HG03575 (cell line): ENCODE results near the gene FEM1C.

Experiments used
- ATAC-seq: cut with Tn5 transposase; IDR thresholded peaks from one replicate; pipeline ENCODE4 v1.9.1; 2021; ENCODE audit not compliant: unreplicated experiment, insufficient number of reproducible peaks, low FRiP score; ENCODE audit errors: extremely low read depth

The FEM1C gene

DNA sequence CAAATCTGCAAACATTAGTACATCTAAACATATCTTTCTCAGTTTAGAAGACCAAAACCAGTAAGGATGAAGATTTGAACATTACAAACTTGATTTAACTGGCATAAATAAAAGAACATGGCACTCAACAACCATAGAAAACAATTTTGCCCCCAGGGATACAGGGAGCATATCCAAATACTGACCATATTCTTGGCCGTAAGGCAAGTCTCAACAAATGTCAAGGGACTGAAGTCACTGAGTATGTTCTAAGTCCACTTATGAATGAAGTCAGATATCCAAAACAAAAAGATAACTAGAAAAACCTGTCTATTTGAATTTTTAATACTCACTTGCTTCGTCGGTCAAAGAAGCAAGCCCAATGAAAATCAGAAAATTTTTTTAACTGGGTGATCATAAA, 14.1 kb downstream of the FEM1C start:
- ATAC-seq, result no peak

- no peak for ATAC-seq
Observed at GRCh38 chr5:115526604-115527003, 18.0 kb downstream of the FEM1C start.

GRCh38 chr5:115524199-115524847, 20.3 kb downstream of the FEM1C start:
- no peak for ATAC-seq

DNA sequence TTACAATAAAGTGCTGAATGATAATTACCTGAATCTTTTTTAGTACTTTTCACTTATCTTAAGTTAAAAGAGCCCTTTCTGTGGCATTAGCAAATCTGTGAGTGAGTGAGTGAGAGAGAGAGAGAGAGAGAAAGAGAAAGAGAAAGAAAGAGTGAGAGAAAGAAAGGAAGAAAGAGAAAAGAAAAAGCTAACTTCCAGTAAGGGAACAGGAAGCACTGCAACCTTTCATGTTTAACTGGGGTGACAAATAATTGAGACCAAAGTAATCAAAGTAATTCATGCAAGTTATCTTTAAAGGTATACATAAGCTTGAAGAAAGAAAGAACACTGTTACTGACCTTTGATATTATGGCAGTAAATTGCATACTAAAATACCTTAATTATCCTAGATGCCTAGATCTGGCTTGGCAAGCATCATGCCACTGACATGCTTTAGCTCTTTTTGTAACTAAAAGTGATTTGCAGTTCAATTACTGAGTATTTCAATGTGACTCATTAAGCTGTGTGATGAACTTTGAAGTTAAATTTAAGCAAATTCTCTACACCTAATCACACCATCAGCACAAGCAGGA, 21.7 kb downstream of the FEM1C start:
- ATAC-seq, result no peak

- no peak for ATAC-seq
Observed at GRCh38 chr5:115520191-115520590, 24.4 kb downstream of the FEM1C start.

DNA sequence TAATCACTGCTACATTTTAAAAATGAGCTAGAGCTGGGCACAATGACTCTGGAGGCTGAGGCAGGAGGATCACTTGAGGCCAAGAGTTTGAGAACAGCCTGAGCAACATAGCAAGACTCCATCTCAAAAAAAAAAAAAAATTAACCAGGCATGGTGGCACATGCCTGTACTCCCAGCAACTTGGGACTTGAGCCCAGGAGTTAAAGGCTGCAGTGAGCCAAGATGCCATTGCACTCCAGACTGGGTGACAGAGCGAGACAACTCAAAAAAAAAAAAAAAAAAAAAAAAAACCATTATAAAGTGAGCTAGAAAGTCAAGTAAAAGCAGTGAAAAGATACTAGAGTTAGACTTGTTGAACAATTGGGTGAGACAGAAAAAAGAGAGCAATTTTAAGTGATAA, 28.2 kb downstream of the FEM1C start:
- no peak for ATAC-seq

DNA sequence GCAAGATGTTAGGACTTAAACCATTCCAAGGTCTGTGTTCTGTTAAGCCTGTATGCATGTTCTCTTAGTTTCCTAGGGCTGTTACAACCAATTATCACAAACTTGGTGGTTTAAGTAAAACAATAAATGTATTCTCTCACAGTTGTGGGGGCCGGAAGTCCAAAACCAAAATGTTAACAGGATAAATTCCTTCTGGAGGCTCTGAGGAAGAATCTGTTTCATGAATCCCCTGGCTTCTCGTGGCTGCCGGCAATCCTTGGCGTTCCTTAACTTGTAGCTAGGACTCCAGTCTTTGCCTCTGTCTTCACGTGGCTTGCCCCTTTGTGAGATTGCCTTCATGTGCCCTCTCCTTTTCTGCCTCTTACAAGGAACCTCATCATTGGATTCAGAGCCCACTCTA, 30.4 kb downstream of the FEM1C start:
- no peak for ATAC-seq

GRCh38 chr5:115511632-115512031, 32.9 kb downstream of the FEM1C start:
- ATAC-seq, result no peak

- no peak for ATAC-seq
Observed at GRCh38 chr5:115510145-115510645, 34.4 kb downstream of the FEM1C start.

DNA sequence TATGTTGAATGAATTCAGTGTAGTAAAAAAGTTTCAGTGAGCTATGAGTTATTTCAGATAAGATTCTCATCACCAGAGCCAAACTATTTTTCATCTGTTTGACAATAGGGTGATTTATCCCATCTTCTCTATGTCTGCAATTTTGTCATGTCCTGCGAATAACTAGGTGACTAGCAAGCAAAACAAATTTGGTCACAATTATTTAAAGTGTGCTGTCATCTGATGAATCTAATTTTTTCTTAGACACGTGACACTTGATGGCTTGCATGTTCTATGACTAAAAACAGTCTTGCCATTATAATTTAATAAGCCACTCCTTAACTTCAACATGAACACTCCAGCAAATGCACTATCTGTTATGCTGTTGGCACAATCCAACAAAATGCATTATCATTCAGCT, 35.0 kb downstream of the FEM1C start:
- no peak for ATAC-seq

- ATAC-seq, result no peak
Observed at GRCh38 chr5:115507681-115508080, 36.9 kb downstream of the FEM1C start.

GRCh38 chr5:115503420-115503819, 41.2 kb downstream of the FEM1C start:
- ATAC-seq, result no peak

GRCh38 chr5:115501464-115502210, 42.9 kb downstream of the FEM1C start:
- ATAC-seq, result no peak

GRCh38 chr5:115500225-115500624, 44.4 kb downstream of the FEM1C start:
- no peak for ATAC-seq

DNA sequence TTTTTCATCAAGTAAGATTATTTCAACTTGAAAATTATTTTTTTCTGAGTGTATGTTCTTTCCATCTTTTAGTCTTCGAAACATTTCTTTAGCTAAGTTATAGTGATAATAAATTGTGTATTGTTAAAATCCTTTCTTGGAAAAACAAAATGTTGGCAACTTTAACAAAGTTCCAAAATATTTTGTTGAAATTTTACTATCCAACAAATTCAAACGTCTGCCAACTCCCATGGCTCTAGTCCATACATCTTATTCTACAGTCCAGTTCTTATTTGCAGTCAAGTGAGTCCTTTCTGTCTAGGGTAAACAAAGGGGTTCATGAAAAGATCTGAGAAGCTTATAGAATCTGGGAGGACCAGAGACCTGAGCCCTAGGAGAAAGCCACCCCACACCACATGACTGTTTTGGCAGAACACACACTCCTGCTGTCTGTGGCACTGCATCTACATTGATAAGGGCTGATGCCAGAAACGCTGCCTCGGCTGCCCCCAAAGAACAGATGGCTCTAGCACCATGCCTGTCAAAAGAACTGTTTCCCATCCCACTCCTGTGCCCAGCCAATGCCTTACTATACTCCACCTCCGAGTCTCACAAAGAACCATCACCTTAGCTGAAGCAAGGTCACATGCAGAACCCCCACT, 47.5 kb downstream of the FEM1C start:
- no peak for ATAC-seq

- no peak for ATAC-seq
Observed at GRCh38 chr5:115494570-115495289, 49.8 kb downstream of the FEM1C start.

GRCh38 chr5:115490596-115490995, 54.0 kb downstream of the FEM1C start:
- ATAC-seq, result no peak

DNA sequence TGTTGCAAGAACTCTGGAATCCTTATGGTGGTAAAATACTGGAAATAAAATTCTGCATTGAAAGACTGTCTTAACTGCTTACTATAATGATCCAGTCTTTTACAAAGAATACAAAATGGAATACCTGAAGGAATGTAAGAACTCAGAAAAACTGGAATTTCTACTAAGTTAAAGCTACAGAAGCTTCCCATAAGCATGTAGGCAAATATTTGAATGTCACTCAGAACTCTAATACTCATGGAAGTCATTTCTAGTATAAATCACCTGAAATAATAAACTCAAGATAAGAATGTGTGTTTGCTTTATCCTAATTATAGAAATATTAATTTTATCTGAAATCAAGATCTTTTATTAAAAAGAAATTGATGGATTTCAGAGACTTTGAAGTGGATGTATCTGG, 54.8 kb downstream of the FEM1C start:
- ATAC-seq, result no peak

- ATAC-seq, result no peak
Observed at GRCh38 chr5:115487756-115488155, 56.8 kb downstream of the FEM1C start.
